Tibial artery (tissue), 4 donors: Measurements from ENCODE around the gene KCNMB3.
"Not testable (repeated sequence)": the region's sequence is repeated elsewhere in the genome, so short reads cannot be mapped to it uniquely, and the experiment has no call there.

Experiments used
- DNase-seq, 2 donors: peaks; one replicate each; pipeline ENCODE4 v3.0.0-alpha.2; 2019
- H3K27ac ChIP-seq, 2 donors: fragments of 200-600 bp; sonication (generic) in 1 of 2; 1 replicate in 1 of 2; 2 replicates in 1 of 2; pipeline ENCODE4 v1.5.1; 2018 to 2019; ENCODE audit warnings: mild to moderate bottlenecking in 1 of 2
- H3K27me3 ChIP-seq, 2 donors: fragments of 200-600 bp; sonication (generic) in 1 of 2; one replicate each; pipeline versions ENCODE4 v1.5.1 to v1.6.0; 2016 to 2019
- H3K36me3 ChIP-seq, 3 donors: fragments of 200-600 bp; sonication (generic) in 2 of 3; one replicate each; pipeline ENCODE4 v1.5.1; 2016 to 2019; ENCODE audit warnings: mild to moderate bottlenecking in 2 of 3
- H3K4me1 ChIP-seq, 4 donors: fragments of 200-600 bp; sonication (generic) in 2 of 4; 1 replicate in 3 of 4; 2 replicates in 1 of 4; pipeline ENCODE4 v1.5.1; 2016 to 2019
- H3K4me3 ChIP-seq, 2 donors: fragments of 200-600 bp; sonication (generic) in 1 of 2; 1 replicate in 1 of 2; 2 replicates in 1 of 2; pipeline ENCODE4 v1.5.1; 2018 to 2019; ENCODE audit warnings: mild to moderate bottlenecking in 2 of 2
- H3K9me3 ChIP-seq, 3 donors: fragments of 200-600 bp; sonication (generic) in 1 of 3; one replicate each; pipeline ENCODE4 v1.5.1; 2016 to 2019
- intact Hi-C: fragments of 100-400 bp; cut with DNase I; formaldehyde crosslinking; loops from one replicate; pipeline ENCODE4 v1.15.0; 2023; ENCODE audit warnings: low total_unique reads
- TF ChIP-seq, protein P1 (sequence below), 2 experiments: fragments of 200-600 bp in 1 of 2; fragments of 450-650 bp in 1 of 2; IDR thresholded peaks; one replicate each; pipeline ENCODE4 v1.5.1; 2017 to 2019; ENCODE audit warnings: antibody characterized with exemption in 2 of 2, mild to moderate bottlenecking in 1 of 2, moderate library complexity in 1 of 2

KCNMB3 gene

GRCh38 chr3:179264449-179264848 lies 13.5 kb upstream of the KCNMB3 start:
- no peak overlapping the region for H3K27ac ChIP-seq
- DNase-seq = no peak
- TF ChIP-seq, protein P1, sequence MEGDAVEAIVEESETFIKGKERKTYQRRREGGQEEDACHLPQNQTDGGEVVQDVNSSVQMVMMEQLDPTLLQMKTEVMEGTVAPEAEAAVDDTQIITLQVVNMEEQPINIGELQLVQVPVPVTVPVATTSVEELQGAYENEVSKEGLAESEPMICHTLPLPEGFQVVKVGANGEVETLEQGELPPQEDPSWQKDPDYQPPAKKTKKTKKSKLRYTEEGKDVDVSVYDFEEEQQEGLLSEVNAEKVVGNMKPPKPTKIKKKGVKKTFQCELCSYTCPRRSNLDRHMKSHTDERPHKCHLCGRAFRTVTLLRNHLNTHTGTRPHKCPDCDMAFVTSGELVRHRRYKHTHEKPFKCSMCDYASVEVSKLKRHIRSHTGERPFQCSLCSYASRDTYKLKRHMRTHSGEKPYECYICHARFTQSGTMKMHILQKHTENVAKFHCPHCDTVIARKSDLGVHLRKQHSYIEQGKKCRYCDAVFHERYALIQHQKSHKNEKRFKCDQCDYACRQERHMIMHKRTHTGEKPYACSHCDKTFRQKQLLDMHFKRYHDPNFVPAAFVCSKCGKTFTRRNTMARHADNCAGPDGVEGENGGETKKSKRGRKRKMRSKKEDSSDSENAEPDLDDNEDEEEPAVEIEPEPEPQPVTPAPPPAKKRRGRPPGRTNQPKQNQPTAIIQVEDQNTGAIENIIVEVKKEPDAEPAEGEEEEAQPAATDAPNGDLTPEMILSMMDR (IDR thresholded peaks at IDR 0.05) = no peak
- peaks cover 0 to 4% of the 10 kb centered on the region in 2 donors for H3K27me3 ChIP-seq
- H3K4me3 ChIP-seq = no peak overlapping the region
- no peaks in the 10 kb centered on the region for H3K4me1 ChIP-seq
- no peaks in the 10 kb centered on the region for H3K36me3 ChIP-seq
- intact Hi-C loops = no loop called here
- H3K9me3 ChIP-seq = no peaks in the 10 kb centered on the region

GRCh38 chr3:179263134-179263533 lies 12.2 kb upstream of the KCNMB3 start:
- intact Hi-C loops = no loop called here
- H3K27ac ChIP-seq = no peak overlapping the region
- no peaks in the 10 kb centered on the region for H3K36me3 ChIP-seq
- DNase-seq = no peak
- H3K4me1 ChIP-seq = no peaks in the 10 kb centered on the region
- no peak overlapping the region for H3K4me3 ChIP-seq
- TF ChIP-seq, protein P1 (IDR thresholded peaks at IDR 0.05) = no peak
- peaks cover 0 to 4% of the 10 kb centered on the region in 2 donors for H3K27me3 ChIP-seq
- no peaks in the 10 kb centered on the region for H3K9me3 ChIP-seq

DNA sequence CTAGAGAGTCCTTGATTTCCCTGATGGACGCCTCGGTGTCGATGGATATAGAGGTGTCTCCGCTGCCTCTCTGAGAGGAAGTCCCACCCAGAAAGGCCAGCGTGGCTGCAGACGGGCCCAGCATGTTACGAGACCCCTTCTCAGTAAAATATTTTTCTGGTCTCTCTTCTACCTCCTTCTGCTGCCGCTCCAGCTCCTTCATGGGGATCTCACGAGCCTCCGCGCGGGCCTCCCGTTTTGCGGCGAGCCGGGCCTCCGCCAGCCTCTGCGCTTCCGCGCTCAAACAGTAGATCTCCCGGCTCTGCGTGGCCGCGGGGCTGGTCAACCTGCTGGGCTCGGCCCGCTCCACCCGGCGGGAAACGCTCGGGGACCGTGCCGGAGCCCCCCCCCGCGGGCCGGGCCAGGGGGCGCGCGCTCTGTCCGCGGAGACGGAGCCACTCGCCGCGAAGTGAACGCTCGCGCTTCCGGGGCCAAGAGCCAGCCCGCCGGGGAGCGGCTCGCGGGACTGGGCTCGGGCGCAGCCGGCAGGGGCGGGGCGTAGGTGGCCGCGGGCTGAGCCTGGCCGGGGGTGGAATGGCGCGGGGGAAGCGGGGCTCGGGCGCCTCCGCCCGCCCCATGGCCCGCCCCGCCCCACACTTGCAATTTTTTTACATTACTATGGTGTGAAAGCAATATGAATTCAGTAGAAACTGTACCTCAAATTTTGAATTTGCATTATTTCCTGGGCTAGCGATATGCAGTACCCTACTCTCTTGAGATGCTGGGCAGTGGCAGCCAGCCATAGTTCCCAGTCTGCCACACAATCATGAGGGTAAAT lies 10.2 kb upstream of the KCNMB3 start:
- DNase-seq = peak; percentile 32 to 83
- Histone ChIP-seq H3K4me3 (peak overlapping the region; percentile 82 to 85), H3K36me3 (no peaks in the 10 kb centered on the region), H3K9me3 (no peaks in the 10 kb centered on the region), H3K27ac (peak overlapping the region; percentile 75 to 81), H3K4me1 (peaks cover 0 to 6% (median 0%) of the 10 kb centered on the region in 4 donors), H3K27me3 (peaks cover 0 to 1% of the 10 kb centered on the region in 2 donors)
- intact Hi-C loops = no loop called here
- TF ChIP-seq, protein P1 (IDR thresholded peaks at IDR 0.05) = no peak

DNA sequence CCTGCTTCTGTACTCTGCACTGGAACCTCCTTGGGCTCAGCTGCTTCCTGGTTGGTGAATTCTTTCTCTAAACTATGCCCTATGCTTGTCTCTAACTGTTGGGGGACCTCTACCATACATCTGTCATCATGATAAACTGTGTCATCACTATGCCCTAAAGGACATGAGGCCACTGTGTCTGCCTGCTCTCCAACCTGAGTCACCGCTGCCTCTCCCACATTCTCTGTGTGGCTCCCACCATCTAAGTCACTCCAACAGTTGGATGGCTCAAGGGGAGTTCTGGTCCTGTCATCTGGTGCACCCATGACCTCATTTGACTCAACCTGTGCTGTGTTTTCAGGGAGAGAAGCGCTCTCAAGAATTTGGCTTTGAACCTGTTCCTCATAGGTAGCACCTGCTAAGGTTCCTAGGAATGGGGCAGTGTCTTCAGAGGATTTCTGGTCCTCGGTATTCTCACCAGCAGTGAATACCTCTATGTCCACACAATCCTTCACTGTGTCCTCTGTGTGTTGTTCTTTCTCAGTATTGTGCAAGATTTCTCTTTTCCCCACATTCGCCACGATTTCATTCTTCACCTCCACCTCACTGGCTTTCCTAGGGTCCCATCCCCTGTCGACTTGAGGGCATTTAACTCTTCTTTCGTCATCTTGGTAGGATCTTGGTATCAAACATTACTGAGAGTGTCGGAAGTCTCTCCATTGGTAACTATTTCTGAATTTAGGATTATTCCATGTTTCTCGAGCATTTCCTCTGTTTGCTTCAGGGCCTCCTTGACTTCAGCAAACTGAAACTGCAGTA lies 9.2 kb upstream of the KCNMB3 start:
- DNase-seq, intact Hi-C loops, H3K4me3 ChIP-seq, H3K9me3 ChIP-seq, H3K36me3 ChIP-seq, H3K27ac ChIP-seq, H3K4me1 ChIP-seq, H3K27me3 ChIP-seq: not testable (repeated sequence)

DNA sequence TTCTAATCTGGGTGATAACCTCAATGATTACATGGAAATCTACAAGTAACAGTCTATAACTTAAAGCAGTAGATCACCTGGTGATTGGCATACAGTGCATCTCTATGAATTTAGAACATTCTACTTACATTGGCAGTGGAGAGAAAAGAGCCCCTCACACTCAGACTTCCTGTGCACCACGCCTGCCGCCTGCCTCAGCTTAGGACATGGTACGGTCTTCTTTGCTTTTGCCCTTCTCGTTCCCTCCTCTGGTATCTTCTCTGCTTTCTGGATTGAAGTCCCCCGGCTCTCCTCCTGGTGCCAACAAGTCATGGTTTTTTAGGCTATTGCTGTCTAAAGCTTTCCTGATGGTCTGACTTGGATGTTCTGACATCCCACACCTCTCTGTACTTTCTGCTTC lies 7.9 kb upstream of the KCNMB3 start:
- H3K27me3 ChIP-seq = no peaks in the 10 kb centered on the region
- peaks cover 0 to 6% (median 0%) of the 10 kb centered on the region in 4 donors for H3K4me1 ChIP-seq
- DNase-seq = no peak
- no peaks in the 10 kb centered on the region for H3K36me3 ChIP-seq
- H3K4me3 ChIP-seq = no peak overlapping the region
- intact Hi-C loops = no loop called here
- no peak overlapping the region for H3K27ac ChIP-seq
- TF ChIP-seq, protein P1 (IDR thresholded peaks at IDR 0.05) = no peak
- H3K9me3 ChIP-seq = no peaks in the 10 kb centered on the region

DNA sequence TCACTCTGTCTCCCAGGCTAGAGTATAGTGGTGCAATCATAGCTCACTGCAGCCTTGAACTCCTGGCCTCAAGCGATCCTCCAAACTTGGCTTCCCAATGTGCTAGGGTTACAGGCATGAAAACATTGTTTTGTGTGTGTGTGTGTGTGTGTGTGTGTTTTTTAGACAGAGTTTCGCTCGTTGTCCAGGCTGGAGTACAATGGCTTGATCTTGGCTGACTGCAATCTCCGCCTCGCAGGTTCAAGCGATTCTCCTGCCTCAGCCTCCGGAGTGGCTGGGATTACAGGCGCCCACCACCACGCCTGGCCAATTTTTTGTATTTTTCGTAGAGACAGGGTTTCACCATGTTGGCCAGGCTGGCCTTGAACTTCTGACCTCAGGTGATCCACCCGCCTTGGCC lies 6.8 kb upstream of the KCNMB3 start:
- H3K27me3 ChIP-seq, H3K9me3 ChIP-seq, H3K4me1 ChIP-seq, H3K4me3 ChIP-seq, intact Hi-C loops, H3K36me3 ChIP-seq, DNase-seq, H3K27ac ChIP-seq: not testable (repeated sequence)
